Measurements from ENCODE around the gene LHX6. TPM values are rescaled to one million over a fixed set of nuclear protein-coding genes. Genes with fewer than 3 reads are reported as not detected.

LHX6 gene
- total and polyA plus RNA-seq, 9 donors: 3.7 to 6.9 (median 5.8) TPM

DNA sequence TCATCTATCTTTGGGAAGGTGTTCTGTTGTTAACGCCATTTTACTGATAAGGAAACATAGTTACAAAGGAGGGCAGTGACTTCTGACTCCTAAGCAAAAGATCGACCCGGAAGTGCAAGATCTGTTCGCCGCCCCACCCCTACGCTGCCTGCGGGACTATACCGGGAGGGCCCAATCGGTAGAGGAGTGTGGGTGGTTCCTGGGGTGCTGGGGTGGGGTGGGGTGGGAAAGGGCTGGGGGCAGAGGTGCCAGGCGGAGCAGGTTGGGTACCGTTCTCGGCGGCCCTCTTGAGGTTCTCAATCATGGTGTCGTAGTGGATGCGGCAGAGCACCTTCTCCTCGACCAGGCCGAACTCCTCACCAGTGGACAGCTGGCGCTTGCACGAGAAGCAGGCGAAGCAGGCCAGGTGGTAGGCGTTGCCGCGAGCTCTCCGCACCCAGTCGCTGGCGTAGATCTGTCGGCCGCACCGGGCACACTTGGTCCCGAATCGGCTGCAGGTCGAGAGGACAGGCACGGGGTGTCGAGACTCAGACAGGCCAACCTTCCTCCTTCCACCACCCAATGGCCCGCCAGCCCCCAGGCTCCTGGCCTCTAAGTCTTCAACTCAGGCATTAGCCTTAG lies 11.8 kb downstream of the LHX6 start:
- peaks cover 90% of the 10 kb centered on the region for H3K27me3 ChIP-seq (ENCODE audit: control insufficient read depth, insufficient read depth, low read length)
- no peak overlapping the region for H3K27ac ChIP-seq (ENCODE audit: low read length)
- no peaks in the 10 kb centered on the region for H3K9me3 ChIP-seq (replicated peaks; ENCODE audit: control insufficient read depth, low read depth, low read length)
- DNase-seq: no peak
- no peaks in the 10 kb centered on the region for H3K36me3 ChIP-seq (ENCODE audit: control insufficient read depth, insufficient read depth, low read length)
- 53% methylated on average over 23 of the region's 35 CpGs for WGBS (ENCODE audit: insufficient coverage)
- peaks cover 43% of the 10 kb centered on the region for H3K4me1 ChIP-seq (ENCODE audit: control insufficient read depth, insufficient read depth, low read length)
- H3K4me3 ChIP-seq (ENCODE audit: low read length): no peak overlapping the region

DNA sequence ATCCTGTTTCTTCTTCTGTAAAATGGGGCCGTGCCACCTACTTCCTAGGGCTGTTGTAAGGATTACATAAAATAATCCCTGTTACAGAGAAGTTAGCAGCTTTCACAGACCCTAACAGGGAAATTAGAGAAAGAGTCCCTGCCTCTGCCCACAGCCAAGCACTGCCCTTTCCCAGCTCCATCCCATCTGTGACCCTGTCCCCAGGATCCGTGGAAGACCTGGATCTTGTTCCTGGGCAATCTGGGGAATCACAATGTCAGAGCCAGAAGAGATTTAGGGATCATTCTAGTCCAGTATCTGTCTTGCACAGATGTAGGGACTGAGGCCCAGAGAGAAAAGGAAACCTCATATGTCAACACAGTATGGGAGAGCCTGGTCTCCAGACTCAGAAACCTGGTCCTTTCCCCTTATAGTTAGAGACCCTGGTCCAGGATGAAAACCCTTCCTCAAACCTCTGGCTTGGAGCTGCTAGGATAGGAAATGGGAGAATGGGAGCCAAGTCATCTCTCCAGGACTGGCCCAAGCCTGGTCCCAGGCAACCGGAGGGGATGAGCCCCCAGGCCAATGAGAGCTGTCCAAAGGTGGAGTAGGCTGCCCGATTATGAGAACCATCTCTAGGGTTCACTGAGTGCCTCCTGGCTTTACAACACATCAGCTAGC lies 12.5 kb downstream of the LHX6 start:
- no peak overlapping the region for H3K27ac ChIP-seq (ENCODE audit: low read length)
- H3K4me3 ChIP-seq (ENCODE audit: low read length): no peak overlapping the region
- H3K4me1 ChIP-seq (ENCODE audit: control insufficient read depth, insufficient read depth, low read length): peaks cover 39% of the 10 kb centered on the region
- 80% methylated on average over 1 of the region's 4 CpGs for WGBS (ENCODE audit: insufficient coverage)
- no peak for DNase-seq
- no peaks in the 10 kb centered on the region for H3K36me3 ChIP-seq (ENCODE audit: control insufficient read depth, insufficient read depth, low read length)
- H3K27me3 ChIP-seq (ENCODE audit: control insufficient read depth, insufficient read depth, low read length): peaks cover 89% of the 10 kb centered on the region
- no peaks in the 10 kb centered on the region for H3K9me3 ChIP-seq (replicated peaks; ENCODE audit: control insufficient read depth, low read depth, low read length)

DNA sequence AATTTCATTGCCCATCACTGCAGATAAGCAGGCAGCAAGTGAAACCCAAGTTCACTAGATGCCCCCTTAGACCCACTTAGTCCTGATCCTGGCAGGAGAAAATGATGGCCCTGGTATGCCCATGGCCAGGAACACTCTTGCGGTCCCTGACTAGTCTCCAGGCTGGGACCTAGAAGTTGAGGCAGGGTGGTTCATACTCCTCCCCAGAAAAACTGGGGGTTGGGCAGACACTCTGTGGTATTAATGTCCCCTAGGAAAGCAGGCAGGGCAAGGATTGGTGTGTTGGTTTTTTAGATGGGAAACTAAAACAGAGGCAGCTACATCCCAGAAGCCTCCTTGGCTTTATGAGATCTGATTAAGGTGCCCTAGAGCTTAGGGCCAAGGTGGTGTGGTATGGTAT lies 13.1 kb downstream of the LHX6 start:
- Histone ChIP-seq H3K27ac (ENCODE audit: low read length) (no peak overlapping the region), H3K4me3 (ENCODE audit: low read length) (no peak overlapping the region), H3K27me3 (ENCODE audit: control insufficient read depth, insufficient read depth, low read length) (peaks cover 83% of the 10 kb centered on the region), H3K4me1 (ENCODE audit: control insufficient read depth, insufficient read depth, low read length) (peaks cover 33% of the 10 kb centered on the region), H3K9me3 (replicated peaks; ENCODE audit: control insufficient read depth, low read depth, low read length) (no peaks in the 10 kb centered on the region), H3K36me3 (ENCODE audit: control insufficient read depth, insufficient read depth, low read length) (no peaks in the 10 kb centered on the region)
- no CpG with 5 or more reads among the region's 1 CpG for WGBS (ENCODE audit: insufficient coverage)
- no peak for DNase-seq

DNA sequence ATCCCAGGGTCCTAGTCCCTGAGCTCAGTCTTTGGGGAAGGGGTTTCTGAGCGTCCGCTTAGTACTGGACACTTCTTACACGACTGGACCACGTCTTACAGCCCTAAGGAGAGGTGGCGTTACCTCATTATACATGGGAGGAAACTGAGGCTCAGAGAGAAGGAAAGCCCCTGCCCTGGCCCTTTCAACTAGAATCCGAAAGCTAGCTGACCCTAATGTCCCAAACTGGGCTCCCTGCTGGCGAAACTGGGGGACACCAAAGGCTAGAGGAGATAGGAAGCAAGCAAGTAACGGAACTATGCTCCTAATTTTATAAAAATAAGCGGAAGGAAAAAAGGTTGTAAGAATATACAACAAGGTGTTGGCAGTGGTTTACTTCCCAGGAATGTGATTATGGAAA lies 14.2 kb downstream of the LHX6 start:
- no peak for DNase-seq
- Histone ChIP-seq H3K9me3 (replicated peaks; ENCODE audit: control insufficient read depth, low read depth, low read length) (no peaks in the 10 kb centered on the region), H3K4me1 (ENCODE audit: control insufficient read depth, insufficient read depth, low read length) (peaks cover 22% of the 10 kb centered on the region), H3K27me3 (ENCODE audit: control insufficient read depth, insufficient read depth, low read length) (peaks cover 75% of the 10 kb centered on the region), H3K36me3 (ENCODE audit: control insufficient read depth, insufficient read depth, low read length) (no peaks in the 10 kb centered on the region), H3K27ac (ENCODE audit: low read length) (no peak overlapping the region), H3K4me3 (ENCODE audit: low read length) (no peak overlapping the region)
- WGBS (ENCODE audit: insufficient coverage): 20% methylated on average over 1 of the region's 9 CpGs

DNA sequence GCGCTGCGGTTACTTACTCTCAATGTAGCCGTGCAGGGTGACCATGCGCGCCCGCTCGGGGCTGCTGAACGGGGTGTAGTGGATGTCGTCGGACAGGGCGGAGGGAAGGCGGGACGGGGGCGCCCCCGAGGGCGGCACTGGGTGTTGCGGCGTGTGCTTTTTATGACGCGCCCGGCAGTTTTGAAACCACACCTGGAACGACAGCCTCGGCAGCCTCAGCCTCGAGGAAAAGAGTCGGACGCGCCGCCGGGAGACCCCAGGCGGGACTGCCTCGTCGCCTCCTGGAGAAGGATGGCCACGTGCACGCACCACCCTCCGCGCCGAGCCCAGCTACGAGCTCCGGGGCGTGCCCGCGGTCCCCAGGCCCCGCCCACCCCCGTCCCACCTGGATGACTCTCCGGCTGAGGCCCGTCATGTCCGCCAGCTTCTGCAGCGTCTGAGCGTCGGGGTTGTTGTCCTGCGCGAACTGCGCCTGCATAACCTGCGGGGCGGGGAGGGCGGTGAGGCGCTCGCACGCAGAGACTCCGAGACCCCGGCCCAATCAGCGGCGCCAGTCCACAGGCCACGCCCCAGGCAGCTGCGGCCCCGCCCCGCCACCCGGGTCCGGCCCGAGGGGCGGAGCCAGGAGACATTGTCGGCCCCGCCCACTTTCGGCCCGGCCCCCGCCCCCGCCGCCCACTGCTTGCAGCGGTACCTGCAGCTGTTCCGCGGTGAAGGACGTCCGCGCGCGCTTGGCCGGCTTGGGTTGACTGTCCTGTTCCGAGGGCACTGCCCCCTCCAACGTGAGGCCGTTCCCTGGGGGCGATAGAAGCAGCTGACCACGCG lies 15.0 kb downstream of the LHX6 start:
- no peaks in the 10 kb centered on the region for H3K36me3 ChIP-seq (ENCODE audit: control insufficient read depth, insufficient read depth, low read length)
- H3K4me1 ChIP-seq (ENCODE audit: control insufficient read depth, insufficient read depth, low read length): peaks cover 15% of the 10 kb centered on the region
- peak; percentile 45 for DNase-seq
- peaks cover 70% of the 10 kb centered on the region for H3K27me3 ChIP-seq (ENCODE audit: control insufficient read depth, insufficient read depth, low read length)
- peak overlapping the region; percentile 28 for H3K4me3 ChIP-seq (ENCODE audit: low read length)
- no peak overlapping the region for H3K27ac ChIP-seq (ENCODE audit: low read length)
- whole genome bisulfite sequencing (ENCODE audit: insufficient coverage): 6% methylated on average over 85 of the region's 93 CpGs
- no peaks in the 10 kb centered on the region for H3K9me3 ChIP-seq (replicated peaks; ENCODE audit: control insufficient read depth, low read depth, low read length)

DNA sequence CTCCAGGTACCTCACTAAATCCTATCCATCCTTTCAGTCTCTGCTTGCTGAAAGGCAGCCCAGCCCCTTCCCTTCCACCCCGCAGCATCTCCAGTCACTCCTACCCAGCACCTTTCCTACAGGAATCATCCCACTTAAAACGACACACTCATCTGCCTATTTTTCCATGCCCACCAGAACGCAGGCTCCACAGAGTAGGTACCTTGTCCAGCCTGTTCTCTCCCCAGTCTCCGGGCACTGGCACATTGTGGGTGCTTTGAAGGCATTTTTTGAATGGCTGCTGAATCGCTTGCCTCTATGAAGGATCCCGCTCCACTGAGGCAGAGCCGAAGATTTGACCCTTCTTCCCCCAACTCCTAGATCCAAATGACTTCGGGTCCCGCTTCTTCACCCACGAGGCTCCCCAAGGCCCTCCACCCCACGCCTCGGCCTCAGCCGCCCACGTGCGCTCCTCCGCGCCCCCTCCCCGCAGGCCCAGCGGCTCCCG lies 15.6 kb downstream of the LHX6 start:
- H3K4me3 ChIP-seq (ENCODE audit: low read length): no peak overlapping the region
- no peaks in the 10 kb centered on the region for H3K36me3 ChIP-seq (ENCODE audit: control insufficient read depth, insufficient read depth, low read length)
- peaks cover 63% of the 10 kb centered on the region for H3K27me3 ChIP-seq (ENCODE audit: control insufficient read depth, insufficient read depth, low read length)
- H3K9me3 ChIP-seq (replicated peaks; ENCODE audit: control insufficient read depth, low read depth, low read length): no peaks in the 10 kb centered on the region
- H3K27ac ChIP-seq (ENCODE audit: low read length): no peak overlapping the region
- 28% methylated on average over 19 of the region's 20 CpGs for WGBS (ENCODE audit: insufficient coverage)
- H3K4me1 ChIP-seq (ENCODE audit: control insufficient read depth, insufficient read depth, low read length): peaks cover 10% of the 10 kb centered on the region
- DNase-seq: no peak

DNA sequence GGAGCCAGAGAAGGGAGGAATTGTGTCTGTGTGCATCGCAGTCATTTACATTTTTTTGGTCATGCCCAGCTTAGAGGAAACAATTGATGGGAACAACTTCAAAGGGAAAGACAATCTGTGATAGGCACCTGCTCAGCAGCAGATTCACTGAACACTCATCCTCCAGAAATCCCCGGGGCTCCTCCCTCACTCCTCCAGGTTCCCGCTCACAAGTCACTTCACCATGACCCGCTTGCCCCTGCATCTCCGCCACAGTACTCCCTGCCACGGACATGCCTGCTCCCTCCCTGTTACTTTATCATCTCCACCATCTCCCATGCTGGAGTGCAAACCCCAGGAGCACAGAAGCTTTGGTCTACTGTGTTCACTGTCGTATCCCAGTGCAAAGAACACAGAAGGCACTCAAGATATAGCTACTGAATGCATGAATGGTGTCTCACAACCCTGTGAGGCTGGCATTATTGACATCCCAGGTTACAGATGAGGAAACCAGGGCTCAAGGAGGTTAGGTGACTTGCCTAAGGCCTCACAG lies 16.2 kb downstream of the LHX6 start:
- WGBS (ENCODE audit: insufficient coverage): 77% methylated on average over 3 of the region's 7 CpGs
- Histone ChIP-seq H3K9me3 (replicated peaks; ENCODE audit: control insufficient read depth, low read depth, low read length) (no peaks in the 10 kb centered on the region), H3K4me1 (ENCODE audit: control insufficient read depth, insufficient read depth, low read length) (peaks cover 10% of the 10 kb centered on the region), H3K27me3 (ENCODE audit: control insufficient read depth, insufficient read depth, low read length) (peaks cover 58% of the 10 kb centered on the region), H3K27ac (ENCODE audit: low read length) (no peak overlapping the region), H3K4me3 (ENCODE audit: low read length) (no peak overlapping the region), H3K36me3 (ENCODE audit: control insufficient read depth, insufficient read depth, low read length) (no peaks in the 10 kb centered on the region)
- DNase-seq: no peak

DNA sequence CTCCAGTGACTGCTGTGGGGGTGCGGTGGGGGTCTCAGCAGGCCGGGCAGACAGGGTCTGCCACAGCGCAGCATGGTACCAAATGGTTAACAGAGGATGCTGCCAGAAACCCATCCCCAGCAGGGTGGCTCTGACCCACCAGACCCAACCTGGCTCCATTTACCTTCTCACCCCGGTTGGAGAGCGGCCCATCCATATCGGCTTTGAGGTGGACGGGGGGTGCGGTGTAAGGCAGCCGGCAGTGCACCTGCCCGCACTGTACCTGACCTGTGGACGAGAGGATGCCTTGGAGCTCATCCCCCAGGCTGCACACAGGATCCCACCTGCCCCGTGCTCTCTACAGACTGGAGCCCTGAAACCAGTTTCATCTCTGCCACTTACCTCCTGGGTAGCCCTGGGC lies 19.3 kb downstream of the LHX6 start:
- WGBS (ENCODE audit: insufficient coverage): 96% methylated on average over 11 of the region's 12 CpGs
- peaks cover 38% of the 10 kb centered on the region for H3K27me3 ChIP-seq (ENCODE audit: control insufficient read depth, insufficient read depth, low read length)
- DNase-seq: no peak

DNA sequence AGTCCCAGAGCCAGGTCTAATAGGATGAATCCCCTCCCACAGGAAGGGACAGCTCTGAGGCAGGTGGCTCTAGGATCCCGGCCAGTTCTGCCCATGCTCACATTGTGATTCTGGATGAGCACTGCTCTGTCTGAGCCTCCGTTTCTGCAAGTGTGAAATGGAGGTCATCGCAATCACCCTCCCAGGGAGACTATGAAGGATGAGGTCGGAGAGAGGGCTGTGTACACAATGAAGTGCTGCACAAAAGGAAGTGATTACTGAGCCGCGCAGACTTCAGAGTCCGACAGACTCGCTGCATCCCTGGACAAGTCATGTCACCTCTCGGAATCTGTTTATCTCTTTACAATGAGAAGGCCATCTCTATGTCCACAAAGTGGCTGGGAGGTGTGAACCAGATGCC lies 21.7 kb downstream of the LHX6 start:
- H3K27me3 ChIP-seq (ENCODE audit: control insufficient read depth, insufficient read depth, low read length): peaks cover 15% of the 10 kb centered on the region
- no peak overlapping the region for H3K4me3 ChIP-seq (ENCODE audit: low read length)
- H3K9me3 ChIP-seq (replicated peaks; ENCODE audit: control insufficient read depth, low read depth, low read length): no peaks in the 10 kb centered on the region
- DNase-seq: no peak
- H3K36me3 ChIP-seq (ENCODE audit: control insufficient read depth, insufficient read depth, low read length): no peaks in the 10 kb centered on the region
- 53% methylated on average over 8 of the region's 9 CpGs for WGBS (ENCODE audit: insufficient coverage)
- peaks cover 39% of the 10 kb centered on the region for H3K4me1 ChIP-seq (ENCODE audit: control insufficient read depth, insufficient read depth, low read length)
- H3K27ac ChIP-seq (ENCODE audit: low read length): no peak overlapping the region

More for the DNA sequence above, 19.3 kb downstream of the LHX6 start:
- Histone ChIP-seq H3K4me1 (ENCODE audit: control insufficient read depth, insufficient read depth, low read length) (peaks cover 36% of the 10 kb centered on the region), H3K4me3 (ENCODE audit: low read length) (no peak overlapping the region), H3K9me3 (replicated peaks; ENCODE audit: control insufficient read depth, low read depth, low read length) (no peaks in the 10 kb centered on the region), H3K36me3 (ENCODE audit: control insufficient read depth, insufficient read depth, low read length) (no peaks in the 10 kb centered on the region), H3K27ac (ENCODE audit: low read length) (no peak overlapping the region)
